Fibroblast of mammary gland (primary cell): ENCODE measurements around the gene ZC3H12C.
A peak's percentile ranks its signal among the peaks of the same experiment; 100 is the strongest.

Experiments used
- DNase-seq: peaks from one replicate; pipeline ENCODE4 v3.0.0-alpha.2; 2010; ENCODE audit warnings: low read depth
- H3K4me3 ChIP-seq: 2 replicates; pipeline ENCODE4 v1.5.1; 2011; ENCODE audit warnings: low read depth, mild to moderate bottlenecking, low read length, moderate library complexity; ENCODE audit not compliant: control insufficient read depth
- CTCF ChIP-seq: conservative IDR thresholded peaks from 2 replicates; pipeline ENCODE4 v1.5.1; 2011; ENCODE audit warnings: low read depth, low read length, inconsistent platforms; ENCODE audit not compliant: control insufficient read depth, insufficient read depth

The ZC3H12C gene

DNA sequence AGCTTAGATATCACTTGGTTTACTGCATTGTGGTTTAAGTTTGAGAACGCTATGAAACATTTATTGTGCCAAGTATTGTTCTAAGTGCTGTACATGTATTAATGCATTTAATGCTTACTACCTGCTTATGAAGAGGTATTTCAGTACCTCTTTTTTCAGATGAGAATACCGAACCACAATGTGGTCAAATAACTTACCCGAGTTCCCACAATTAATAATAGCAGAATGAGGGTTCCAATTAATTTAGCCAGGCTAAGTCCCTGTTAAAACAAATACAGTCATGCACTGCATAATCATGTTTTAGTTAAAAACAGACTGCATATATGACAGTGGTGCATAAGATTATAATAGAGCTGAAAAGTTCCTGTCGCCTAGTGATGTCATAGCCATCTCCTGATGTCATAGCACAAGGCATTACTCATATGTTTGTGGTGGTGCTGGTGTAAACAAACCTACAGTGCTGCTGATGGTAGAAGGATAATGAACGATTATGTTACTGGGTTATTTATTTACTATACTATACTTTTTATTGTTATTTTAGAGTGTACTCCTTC is 4.3 kb downstream of the ZC3H12C start:
- TF ChIP-seq CTCF = no peak
- no peak overlapping the region for H3K4me3 ChIP-seq
- peak; percentile 69 for DNase-seq

DNA sequence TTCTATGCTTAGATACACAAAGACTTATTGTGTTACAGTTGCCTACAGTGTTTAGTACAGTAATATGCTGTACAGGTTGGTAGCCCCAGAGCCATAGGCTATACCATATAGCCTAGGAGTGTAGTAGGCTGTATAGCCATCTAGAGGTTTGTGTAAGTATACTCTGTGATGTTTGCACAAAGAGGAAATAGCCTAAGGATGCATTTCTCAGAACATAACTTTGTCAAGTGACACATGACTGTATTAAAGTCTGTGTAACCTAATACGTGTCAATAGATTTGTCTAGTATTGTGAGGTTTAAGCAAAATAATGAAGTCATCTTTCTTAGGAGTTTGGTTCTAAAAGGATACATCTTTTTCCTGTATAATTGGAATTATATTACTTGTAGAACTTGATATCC is 5.5 kb downstream of the ZC3H12C start:
- peak; percentile 35 for DNase-seq
- TF ChIP-seq CTCF = no peak
- no peak overlapping the region for H3K4me3 ChIP-seq

DNA sequence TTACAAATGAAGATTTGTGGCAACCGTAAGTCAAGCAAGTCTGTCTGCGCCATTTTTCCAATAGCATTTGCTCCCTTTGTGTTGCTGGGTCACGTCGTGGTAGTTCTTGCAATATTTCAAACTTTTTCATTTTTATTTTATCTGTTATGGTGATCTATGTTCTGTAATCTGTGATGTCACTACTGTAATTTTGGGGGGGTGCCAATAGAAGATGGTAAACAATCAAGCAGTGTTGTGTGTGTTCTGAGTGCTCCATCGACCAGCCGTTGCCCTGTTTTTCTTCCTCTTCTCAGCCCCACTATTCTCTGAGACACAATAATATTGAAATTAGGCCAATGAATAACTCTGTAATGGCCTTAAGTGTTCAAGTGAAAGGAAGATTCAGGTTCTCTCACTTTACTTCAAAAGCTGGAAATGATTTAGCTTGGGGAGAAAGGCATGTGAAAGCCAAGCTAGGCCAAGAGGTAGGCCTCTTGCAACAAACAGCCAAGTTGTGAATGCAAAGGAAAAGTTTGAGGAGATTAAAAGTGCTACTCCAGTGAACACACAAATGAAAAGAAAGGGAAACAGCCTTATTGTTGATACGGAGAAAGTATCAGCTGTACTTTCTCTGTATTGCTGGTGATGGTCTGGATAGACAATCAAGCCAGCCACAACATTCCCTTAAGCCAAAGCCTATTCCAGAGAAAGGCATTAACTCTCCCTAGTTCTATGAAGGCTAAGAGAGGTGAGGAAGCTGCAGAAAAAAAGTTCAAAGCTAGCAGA is 7.5 kb downstream of the ZC3H12C start:
- no peak for DNase-seq
- no peak for TF ChIP-seq CTCF
- no peak overlapping the region for H3K4me3 ChIP-seq

DNA sequence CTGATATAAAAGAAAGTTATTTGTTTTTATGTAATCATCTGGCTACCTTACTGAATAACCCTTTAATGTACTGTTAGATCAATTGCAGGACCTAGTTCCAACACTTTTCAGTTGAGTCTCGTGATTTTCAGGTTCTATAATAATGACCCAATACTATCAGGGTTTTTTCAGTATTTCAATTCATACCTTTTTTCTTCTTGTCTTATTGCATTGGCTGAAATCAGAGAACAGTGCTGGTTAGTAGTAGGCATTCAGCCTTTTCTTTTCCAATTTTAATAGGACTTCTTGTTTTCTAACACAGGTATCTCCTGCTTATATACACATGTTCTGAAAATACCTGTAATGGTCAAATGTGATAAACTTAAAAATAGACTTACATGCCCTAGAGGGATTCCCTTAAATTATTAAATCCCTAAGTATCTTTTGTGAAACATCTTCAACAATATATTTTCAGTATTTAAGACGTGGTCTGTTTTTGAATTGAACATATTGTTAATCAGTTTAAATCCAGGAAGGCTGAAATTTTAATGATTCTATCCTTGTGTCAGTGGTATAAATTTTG is 13.6 kb downstream of the ZC3H12C start:
- no peak overlapping the region for H3K4me3 ChIP-seq
- no peak for DNase-seq
- no peak for TF ChIP-seq CTCF

DNA sequence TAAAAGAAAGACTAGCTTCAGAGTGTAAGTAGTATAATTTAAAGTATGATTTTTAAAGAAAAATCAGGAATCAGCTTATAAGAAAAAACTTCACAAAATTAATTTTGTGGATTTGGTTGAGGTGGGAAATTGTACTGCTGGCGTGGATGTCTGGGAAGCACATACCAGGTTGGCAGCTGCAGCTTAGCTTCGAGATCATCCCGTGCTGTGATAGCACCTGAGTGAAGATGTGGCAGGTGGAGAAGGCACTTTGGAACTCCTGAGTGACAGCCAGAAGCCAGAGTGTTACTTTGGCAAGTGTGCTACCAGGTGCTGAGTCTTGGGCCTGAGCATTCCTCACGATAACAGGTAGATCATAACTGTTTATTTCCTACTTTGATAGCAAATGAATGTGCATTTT is 17.7 kb downstream of the ZC3H12C start:
- no peak for TF ChIP-seq CTCF
- DNase-seq = no peak
- no peak overlapping the region for H3K4me3 ChIP-seq

GRCh38 chr11:110112457-110112856 is 19.3 kb downstream of the ZC3H12C start:
- DNase-seq = no peak
- no peak overlapping the region for H3K4me3 ChIP-seq
- no peak for TF ChIP-seq CTCF
